WERI-Rb-1 (cell line): ENCODE measurements around the gene THEMIS2.

Experiments
- DNase-seq: peaks from one replicate; pipeline ENCODE4 v3.0.0-alpha.2; 2020
- H3K27ac ChIP-seq: fragments of 250-450 bp; sonication (Bioruptor Pico); 2 replicates; pipeline ENCODE4 v1.5.1; 2020; ENCODE audit warnings: mild to moderate bottlenecking, moderate library complexity
- H3K27me3 ChIP-seq: fragments of 250-450 bp; sonication (Bioruptor Pico); 2 replicates; pipeline ENCODE4 v1.5.1; 2021; ENCODE audit warnings: mild to moderate bottlenecking, low read depth, moderate library complexity; ENCODE audit not compliant: insufficient read depth, severe bottlenecking
- H3K36me3 ChIP-seq: fragments of 250-450 bp; sonication (Bioruptor Pico); 2 replicates; pipeline ENCODE4 v1.5.1; 2020; ENCODE audit warnings: mild to moderate bottlenecking, moderate library complexity
- H3K4me3 ChIP-seq: 2 replicates; pipeline ENCODE4 v1.5.1; 2011; ENCODE audit warnings: low read depth, mild to moderate bottlenecking, control low read depth, low read length
- H3K9me3 ChIP-seq: fragments of 250-450 bp; sonication (Bioruptor Pico); 2 replicates; pipeline ENCODE4 v1.5.1; 2021; ENCODE audit warnings: mild to moderate bottlenecking, moderate library complexity; ENCODE audit not compliant: severe bottlenecking
- TF ChIP-seq, protein P1 (sequence below): IDR thresholded peaks from 2 replicates; pipeline ENCODE4 v1.5.1; 2011; ENCODE audit warnings: low read depth, mild to moderate bottlenecking, control low read depth, inconsistent platforms, low read length

Gene THEMIS2

DNA sequence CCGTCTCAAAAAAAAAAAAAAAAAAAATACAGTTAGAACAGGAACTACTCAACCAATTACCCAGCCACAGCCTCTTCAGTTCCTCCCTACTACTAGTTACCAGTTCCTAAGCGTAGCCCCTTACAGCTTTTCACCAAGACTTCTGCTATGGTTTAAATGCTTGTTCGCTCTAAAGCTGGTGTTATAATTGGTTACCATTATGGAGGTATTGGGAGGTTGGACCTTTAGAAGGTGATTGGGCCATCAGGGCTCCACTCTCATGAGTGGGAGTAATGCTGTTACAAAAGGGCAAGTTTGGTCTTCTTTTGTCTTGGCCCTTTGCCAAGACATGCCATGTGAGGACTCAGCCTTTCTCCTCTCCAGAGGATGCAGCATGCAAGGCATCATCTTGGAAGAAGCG is 59.4 kb downstream of the THEMIS2 start:
- TF ChIP-seq, protein P1, sequence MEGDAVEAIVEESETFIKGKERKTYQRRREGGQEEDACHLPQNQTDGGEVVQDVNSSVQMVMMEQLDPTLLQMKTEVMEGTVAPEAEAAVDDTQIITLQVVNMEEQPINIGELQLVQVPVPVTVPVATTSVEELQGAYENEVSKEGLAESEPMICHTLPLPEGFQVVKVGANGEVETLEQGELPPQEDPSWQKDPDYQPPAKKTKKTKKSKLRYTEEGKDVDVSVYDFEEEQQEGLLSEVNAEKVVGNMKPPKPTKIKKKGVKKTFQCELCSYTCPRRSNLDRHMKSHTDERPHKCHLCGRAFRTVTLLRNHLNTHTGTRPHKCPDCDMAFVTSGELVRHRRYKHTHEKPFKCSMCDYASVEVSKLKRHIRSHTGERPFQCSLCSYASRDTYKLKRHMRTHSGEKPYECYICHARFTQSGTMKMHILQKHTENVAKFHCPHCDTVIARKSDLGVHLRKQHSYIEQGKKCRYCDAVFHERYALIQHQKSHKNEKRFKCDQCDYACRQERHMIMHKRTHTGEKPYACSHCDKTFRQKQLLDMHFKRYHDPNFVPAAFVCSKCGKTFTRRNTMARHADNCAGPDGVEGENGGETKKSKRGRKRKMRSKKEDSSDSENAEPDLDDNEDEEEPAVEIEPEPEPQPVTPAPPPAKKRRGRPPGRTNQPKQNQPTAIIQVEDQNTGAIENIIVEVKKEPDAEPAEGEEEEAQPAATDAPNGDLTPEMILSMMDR: no peak
- no peak for DNase-seq
- no peaks in the 10 kb centered on the region for H3K27me3 ChIP-seq
- no peak overlapping the region for H3K4me3 ChIP-seq
- H3K36me3 ChIP-seq: no peaks in the 10 kb centered on the region
- no peak overlapping the region for H3K27ac ChIP-seq
- H3K9me3 ChIP-seq: no peaks in the 10 kb centered on the region

DNA sequence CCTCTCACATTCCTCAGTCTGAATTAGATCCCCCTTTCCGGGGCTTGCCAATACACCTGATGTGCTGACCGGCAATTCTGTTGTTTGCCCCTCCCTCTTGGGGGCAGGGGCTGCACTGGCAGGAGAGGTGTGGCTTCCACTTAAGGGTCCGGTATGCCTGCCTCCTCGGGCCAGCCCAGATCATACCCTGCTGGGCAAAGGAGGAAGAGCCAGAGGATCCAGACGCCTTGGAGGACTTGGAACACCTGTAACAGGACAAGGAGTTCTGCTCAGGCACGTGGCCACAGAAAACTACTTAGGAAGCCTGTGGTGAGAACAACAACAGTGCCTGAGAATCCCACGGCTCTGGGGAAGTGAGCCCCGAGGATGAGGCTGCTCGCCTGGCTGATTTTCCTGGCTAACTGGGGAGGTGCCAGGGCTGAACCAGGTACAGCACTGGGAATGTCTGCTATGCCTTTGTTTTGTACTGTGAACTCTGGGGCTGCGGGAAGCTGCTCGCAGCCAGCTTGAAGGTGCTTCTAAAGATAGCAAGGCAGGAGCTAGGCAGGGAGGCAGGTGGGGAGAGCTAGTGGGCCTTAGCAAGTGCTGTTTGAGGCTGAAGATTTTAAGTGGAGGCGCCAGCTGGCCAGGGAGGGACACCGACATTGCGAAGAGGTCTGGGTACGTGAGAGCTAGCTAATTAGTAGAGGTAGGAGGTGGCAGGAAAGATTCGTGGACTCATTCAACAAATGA is 62.6 kb downstream of the THEMIS2 start, which contains the start of gene SMPDL3B:
Gene SMPDL3B (plus strand): TSS at position 183 of the 732 bp plus-strand sequence. CDS start 184 bp downstream, at position 367.
- peak within 1 kb of the TSS; percentile 54 for H3K4me3 ChIP-seq
- TF ChIP-seq, protein P1: peak; percentile 34
- H3K9me3 ChIP-seq: no peaks in the 10 kb centered on the region
- no peaks in the 10 kb centered on the region for H3K36me3 ChIP-seq
- peak within 1 kb of the TSS; percentile 21 for H3K27ac ChIP-seq
- peak; percentile 79 for DNase-seq
- H3K27me3 ChIP-seq: no peaks in the 10 kb centered on the region

DNA sequence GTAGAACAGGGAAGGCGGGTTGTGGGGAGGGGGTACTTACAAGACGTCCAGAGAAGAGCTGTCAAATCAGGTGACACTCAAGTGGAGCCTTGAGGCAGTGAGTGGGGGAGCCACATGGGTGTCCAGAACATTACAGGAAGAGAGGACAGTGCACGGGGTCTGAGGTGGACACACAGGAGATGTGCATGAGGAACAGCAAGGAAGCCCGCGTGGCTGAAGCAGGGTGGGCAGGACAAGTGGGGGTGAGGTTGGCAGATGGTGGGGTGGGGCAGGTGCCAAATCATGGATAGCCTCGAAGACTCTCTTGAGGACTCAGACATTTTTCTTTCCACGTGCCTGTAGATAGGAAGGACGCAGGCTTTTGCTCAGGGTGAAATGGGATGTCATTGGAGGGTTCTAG is 63.4 kb downstream of the THEMIS2 start:
- Histone ChIP-seq H3K27ac (no peak overlapping the region), H3K4me3 (peak overlapping the region; percentile 54), H3K9me3 (no peaks in the 10 kb centered on the region), H3K27me3 (no peaks in the 10 kb centered on the region), H3K36me3 (no peaks in the 10 kb centered on the region)
- TF ChIP-seq, protein P1: no peak
- no peak for DNase-seq
